K562 (cell line): ENCODE data around the gene HOXB5. TPM values are rescaled to one million over a fixed set of nuclear protein-coding genes. Genes with fewer than 3 reads are reported as not detected.

Experiments used
- ASH1L ChIP-seq: fragments of 450-650 bp; IDR thresholded peaks from 2 replicates; pipeline ENCODE4 v1.6.1; 2018; ENCODE audit warnings: borderline replicate concordance, mild to moderate bottlenecking, low read depth; ENCODE audit not compliant: partially characterized antibody
- BRD9 ChIP-seq: fragments of 450-650 bp; IDR thresholded peaks from 2 replicates; pipeline ENCODE4 v1.6.1; 2018; ENCODE audit warnings: low read depth; ENCODE audit not compliant: partially characterized antibody
- CBX8 ChIP-seq: fragments of 200-600 bp; sonication (generic); IDR thresholded peaks from 2 replicates; pipeline ENCODE4 v1.6.1; 2012; ENCODE audit warnings: borderline replicate concordance, mixed run types, low read depth, mild to moderate bottlenecking, moderate library complexity, mixed read lengths, low read length, control low read depth, inconsistent platforms; ENCODE audit not compliant: poor library complexity, severe bottlenecking; ENCODE audit errors: extremely low read depth
- CEBPG ChIP-seq, 3 experiments: fragments of 200-800 bp in 1 of 3; sonication (Bioruptor generic) in 1 of 3; sonication (generic) in 1 of 3; formaldehyde crosslinking in 1 of 3; IDR thresholded peaks in 2 of 3; conservative IDR thresholded peaks in 1 of 3; 2 replicates each; pipeline versions ENCODE4 v1.6.1 to v1.8.0; 2016 to 2022; ENCODE audit warnings: missing compliant biosample characterization in 2 of 3, missing genetic modification characterization in 2 of 3, mild to moderate bottlenecking in 1 of 3, missing genetic modification reagents in 1 of 3
- CREM ChIP-seq: IDR thresholded peaks from 2 replicates; pipeline ENCODE4 v1.6.1; 2014; ENCODE audit warnings: antibody characterized with exemption, low read depth
- FOSL1 ChIP-seq: fragments of 200-800 bp; sonication (Bioruptor generic); conservative IDR thresholded peaks from 2 replicates; pipeline ENCODE4 v1.6.1; 2016; ENCODE audit warnings: missing genetic modification characterization, missing compliant biosample characterization
- HCFC1 ChIP-seq: IDR thresholded peaks from 2 replicates; pipeline ENCODE4 v1.6.1; 2012; ENCODE audit warnings: low read depth, low read length, improper control_type of control experiment
- HDAC2 ChIP-seq: fragments of 450-650 bp; IDR thresholded peaks from 2 replicates; pipeline ENCODE4 v1.6.1; 2016; ENCODE audit warnings: mild to moderate bottlenecking
- ILF3 ChIP-seq: fragments of 450-650 bp; IDR thresholded peaks from 2 replicates; pipeline ENCODE4 v1.6.1; 2018; ENCODE audit warnings: antibody characterized with exemption, mild to moderate bottlenecking, moderate library complexity, borderline replicate concordance
- MITF ChIP-seq: IDR thresholded peaks from 2 replicates; pipeline ENCODE4 v1.6.1; 2014; ENCODE audit warnings: antibody characterized with exemption
- PTRF ChIP-seq: fragments of 450-650 bp; IDR thresholded peaks from 2 replicates; pipeline ENCODE4 v1.6.1; 2016; ENCODE audit warnings: mild to moderate bottlenecking, missing genetic modification characterization, missing compliant biosample characterization
- SMARCE1 ChIP-seq: fragments of 450-650 bp; IDR thresholded peaks from 2 replicates; pipeline ENCODE4 v1.7.1; 2016; ENCODE audit warnings: mild to moderate bottlenecking
- STAT5B ChIP-seq: fragments of 250-450 bp; sonication (Bioruptor Pico); IDR thresholded peaks from 2 replicates; pipeline ENCODE4 v1.8.0; 2021; ENCODE audit warnings: mild to moderate bottlenecking, inconsistent platforms
- TCF7L2 ChIP-seq: fragments of 150-350 bp; IDR thresholded peaks from 2 replicates; pipeline ENCODE4 v1.6.1; 2016; ENCODE audit warnings: low read depth, mild to moderate bottlenecking, low read length, moderate library complexity
- U2AF1 ChIP-seq: fragments of 200-400 bp; formaldehyde crosslinking; optimal IDR thresholded peaks from 2 replicates; pipeline ENCODE3; 2017; ENCODE audit warnings: mild to moderate bottlenecking, low read depth, low read length, moderate library complexity
- ZBTB1 ChIP-seq: sonication (generic); formaldehyde crosslinking; IDR thresholded peaks from 2 replicates; pipeline ENCODE4 v1.8.1; 2023; ENCODE audit warnings: missing genetic modification reagents, low read depth, mild to moderate bottlenecking, borderline replicate concordance
- ZNF512 ChIP-seq: IDR thresholded peaks from 2 replicates; pipeline ENCODE4 v1.6.1; 2016; ENCODE audit warnings: missing genetic modification characterization, missing compliant biosample characterization
- ZNF592 ChIP-seq: fragments of 450-650 bp; IDR thresholded peaks from 2 replicates; pipeline ENCODE4 v1.6.1; 2017; ENCODE audit warnings: antibody characterized with exemption, mild to moderate bottlenecking
- ZZZ3 ChIP-seq: fragments of 450-650 bp; IDR thresholded peaks from 2 replicates; pipeline ENCODE4 v1.6.1; 2016; ENCODE audit warnings: antibody characterized with exemption, mild to moderate bottlenecking, moderate library complexity
- polyA plus RNA-seq, 8 experiments: library from polyadenylated mRNA; depleted of rRNA in 4 of 8; stranded (reverse) in 5 of 8; unstranded in 3 of 8; fragments of >200 nt; fragmentation: Nextera tagmentation in 2 of 8; fragmentation: Illumina TruSeq in 1 of 8; extraction: Ambion mirVana in 2 of 8; extraction: Trizol in 1 of 8; gene quantifications; 2 replicates each; pipeline versions ENCODE4 v1.2.1 to v1.2.3, GENCODE V29; 2011 to 2014; ENCODE audit warnings: inconsistent platforms in 1 of 8, missing spikeins in 1 of 8
- total RNA-seq, 7 experiments: library from RNA; depleted of rRNA in 6 of 7; stranded (reverse); fragments of >200 nt in 6 of 7; fragmentation: Illumina TruSeq in 2 of 7; extraction: Trizol in 2 of 7; gene quantifications; 2 replicates each; pipeline versions ENCODE4 v1.2.1 to v1.2.3, GENCODE V29; 2011 to 2021; ENCODE audit warnings: low replicate concordance in 1 of 7

HOXB5 gene
- total and polyA plus RNA-seq, 9 of the 15 experiments (the other 6 are each of a cell fraction or from before 2014, with no cell fraction given): 0.24 to 2.7 (median 0.65) TPM

GRCh38 chr17:48576479-48577309 lies 16.9 kb downstream of the HOXB5 start (continued):
- TF ChIP-seq MITF (no peak), ZNF592 (peak; percentile 69), SMARCE1 (0 out of 2 replicates have a peak, but pooled peaks have one; percentile 13), ASH1L (no peak), ILF3 (no peak), CBX8 (no peak), HDAC2 (no peak), CREM (peak; percentile 3; the same call in 1 of the 2 replicates), FOSL1 (tag) (no peak), HCFC1 (no peak), ZNF512 (no peak), ZZZ3 (no peak), STAT5B (CRISPR knock-in tag) (no peak), U2AF1 (no peak), BRD9 (no peak), ZBTB1 (CRISPR knock-in tag) (no peak), PTRF (tag) (no peak), CEBPG (CRISPR knock-in tag; IDR thresholded peaks at IDR 0.05) (peak; percentile 54; the same call in 1 of the 2 replicates), CEBPG (tag; conservative IDR thresholded peaks at IDR 0.05 in 1 of 2, IDR thresholded peaks at IDR 0.05 in 1 of 2) (peak; percentile 67 to 85), TCF7L2 (no peak)
